Stomach (tissue), 4 donors: ENCODE results near the gene LIPH.

Source experiments
- CTCF ChIP-seq, 7 experiments: fragments of 450-650 bp in 4 of 7; fragments of 200-600 bp in 3 of 7; sonication (generic) in 3 of 7; IDR thresholded peaks; one replicate each; pipeline ENCODE4 v1.5.1; 2016 to 2019; ENCODE audit warnings: antibody characterized with exemption in 7 of 7, control low read depth in 2 of 7, mild to moderate bottlenecking in 1 of 7
- EP300 ChIP-seq: sonication (generic); formaldehyde crosslinking; IDR thresholded peaks from one replicate; pipeline ENCODE4 v1.6.1; 2017; ENCODE audit warnings: antibody characterized with exemption

- TF ChIP-seq CTCF (IDR thresholded peaks at IDR 0.05) = no peak
- no peak for TF ChIP-seq EP300
Observed at GRCh38 chr3:185585859-185586685, 33.7 kb upstream of the LIPH start, which contains the start of gene SENP2.
